Stimulated activated CD8-positive, alpha-beta memory T cell treated with anti-CD3 and anti-CD28 coated beads, Interleukin-7, amount 100 ng/mL, for 48 hours (primary cell): ENCODE measurements around the gene OR8U1.
"Not testable (repeated sequence)": the region's sequence is repeated elsewhere in the genome, so short reads cannot be mapped to it uniquely, and the experiment has no call there.

ENCODE experiments used
- DNase-seq, 2 donors: peaks; one replicate each; pipeline ENCODE4 v3.0.0-alpha.2; 2020; ENCODE audit warnings: low read depth in 1 of 2; ENCODE audit errors: extremely low read depth in 1 of 2

OR8U1 gene

DNA sequence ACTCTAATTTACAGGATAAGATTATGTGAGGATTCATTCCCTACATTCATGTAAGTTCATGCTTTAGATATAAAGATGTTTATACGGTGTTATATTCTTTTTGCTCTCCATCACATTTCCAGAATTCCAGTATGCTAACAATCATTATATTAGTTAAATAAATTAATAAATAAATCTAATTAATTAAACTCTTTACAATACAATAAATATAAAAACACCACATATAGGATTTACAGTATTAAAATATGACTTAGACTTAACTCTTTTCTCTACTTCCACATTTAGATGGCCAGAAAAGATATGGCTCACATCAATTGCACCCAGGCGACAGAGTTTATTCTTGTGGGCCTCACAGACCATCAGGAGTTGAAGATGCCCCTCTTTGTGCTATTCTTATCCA is at the start of gene OR8U1:
OR8U1 (plus strand) TSS at position 301 of the 400 bp plus-strand sequence; CDS start at position 301, 0 bp downstream.
- DNase-seq, result no peak

DNA sequence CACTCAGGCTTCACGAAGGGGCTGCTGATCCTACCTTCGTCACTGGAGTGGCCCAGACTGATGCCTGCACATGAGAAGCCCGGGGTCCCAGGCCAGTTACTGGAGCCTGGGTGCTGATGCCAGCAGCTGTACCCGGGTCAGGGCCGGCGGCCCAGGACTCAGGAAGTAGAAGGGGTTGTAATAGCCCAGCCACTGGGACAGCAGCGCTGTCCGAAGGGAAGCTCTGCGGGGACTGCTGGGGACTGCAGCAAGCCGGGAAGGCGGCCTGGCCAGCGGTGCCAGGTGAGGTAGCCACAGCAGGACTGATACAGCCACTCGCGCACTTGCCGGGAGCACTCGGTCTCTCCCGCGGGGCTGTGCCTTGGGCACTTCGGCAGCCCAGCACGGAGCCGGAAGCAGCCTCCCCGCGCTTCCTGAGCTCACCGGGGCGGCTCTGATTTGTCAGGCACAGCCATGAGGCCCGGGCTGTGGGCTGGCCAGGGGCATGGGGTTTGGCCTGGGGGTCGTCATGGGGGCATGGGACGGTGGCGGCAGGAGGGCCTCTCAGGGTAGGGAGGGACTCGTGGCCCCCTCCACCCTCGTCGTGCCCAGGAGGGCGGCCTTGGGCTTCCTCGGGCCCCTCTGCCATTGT is 43.4 kb upstream of the OR8U1 start:
- no peak for DNase-seq

DNA sequence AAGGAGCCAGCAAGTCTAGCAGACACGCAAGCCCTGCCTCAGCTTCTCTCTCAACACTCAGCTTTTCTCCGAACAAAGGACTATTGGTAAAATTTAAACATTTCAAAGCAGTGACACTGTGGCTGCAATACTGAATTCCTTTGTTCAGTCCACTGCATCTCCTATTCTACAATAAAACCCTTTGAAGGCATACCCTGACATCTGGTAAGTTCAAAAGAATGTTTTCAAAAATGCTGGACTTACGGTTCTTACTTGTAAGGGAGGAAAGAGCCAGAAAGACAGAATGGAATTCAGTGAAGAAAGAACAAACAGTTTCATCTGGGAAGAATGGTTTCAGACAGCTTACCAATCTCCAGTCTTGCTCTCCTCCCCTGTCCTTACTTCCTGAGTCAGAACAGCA is 42.3 kb upstream of the OR8U1 start:
- DNase-seq, result no peak

DNA sequence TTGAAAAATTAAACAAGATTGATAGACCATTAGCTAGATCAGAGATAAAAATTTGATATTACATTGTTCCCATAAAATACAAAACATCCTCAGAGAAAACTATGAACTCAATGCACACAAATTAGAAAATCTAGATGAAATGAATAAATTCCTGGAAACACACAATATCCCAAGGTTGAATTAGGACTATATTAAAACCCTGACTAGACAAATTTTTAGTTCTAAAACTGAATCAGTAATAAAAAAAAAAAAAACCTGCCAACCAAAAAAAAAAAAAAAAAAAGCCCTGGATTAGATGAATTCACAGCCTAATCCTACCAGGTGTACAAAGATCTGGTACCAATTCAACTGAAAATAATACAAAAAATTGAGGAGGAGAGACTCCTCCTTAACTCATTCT is 35.1 kb upstream of the OR8U1 start:
- no peak for DNase-seq

DNA sequence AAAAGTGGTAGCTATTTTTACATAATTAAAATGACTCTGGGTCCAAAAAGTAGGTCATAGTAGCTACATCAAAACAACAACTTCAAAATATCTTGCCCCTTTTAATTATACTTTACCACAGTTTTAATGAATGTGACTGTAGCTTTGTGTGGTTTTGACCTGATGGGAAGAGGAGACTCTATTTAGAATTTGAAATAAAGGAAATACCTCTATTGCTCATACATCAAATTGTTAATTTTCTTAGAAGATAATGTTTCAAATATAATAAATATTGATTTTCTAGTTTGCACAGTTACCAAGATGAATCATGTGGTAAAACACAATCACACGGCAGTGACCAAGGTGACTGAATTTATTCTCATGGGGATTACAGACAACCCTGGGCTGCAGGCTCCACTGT is 29.7 kb upstream of the OR8U1 start, which contains the start of gene OR8K1:
OR8K1 (plus strand) TSS at position 301 of the 400 bp plus-strand sequence; CDS start at position 301, 0 bp downstream.
- DNase-seq, result no peak

DNA sequence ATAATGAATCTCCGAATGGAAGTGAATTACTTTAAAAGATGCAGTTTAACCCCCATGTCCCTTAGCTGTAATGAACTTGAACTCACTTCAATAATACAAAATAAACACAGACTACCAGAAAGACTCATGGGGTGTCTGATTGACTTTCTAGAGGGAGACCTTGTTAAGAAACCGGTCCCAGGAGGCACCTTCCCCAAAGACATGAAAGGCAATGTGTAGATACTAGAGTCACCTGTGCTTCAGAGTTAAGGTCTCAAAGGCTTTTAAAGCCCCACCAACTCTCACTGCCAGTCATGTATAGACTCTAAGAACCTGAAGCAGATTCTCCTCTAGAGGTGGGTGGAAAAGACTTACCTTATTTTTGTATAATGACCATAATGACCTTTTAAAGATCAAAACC is 21.4 kb upstream of the OR8U1 start, which contains the start of gene OR8J1:
OR8J1 (plus strand) TSS at position 301 of the 400 bp plus-strand sequence. CDS start 5,956 bp downstream, outside the sequence.
- no peak for DNase-seq

GRCh38 chr11:56380120-56380519 is 4.7 kb downstream of the OR8U1 start:
- no peak for DNase-seq

DNA sequence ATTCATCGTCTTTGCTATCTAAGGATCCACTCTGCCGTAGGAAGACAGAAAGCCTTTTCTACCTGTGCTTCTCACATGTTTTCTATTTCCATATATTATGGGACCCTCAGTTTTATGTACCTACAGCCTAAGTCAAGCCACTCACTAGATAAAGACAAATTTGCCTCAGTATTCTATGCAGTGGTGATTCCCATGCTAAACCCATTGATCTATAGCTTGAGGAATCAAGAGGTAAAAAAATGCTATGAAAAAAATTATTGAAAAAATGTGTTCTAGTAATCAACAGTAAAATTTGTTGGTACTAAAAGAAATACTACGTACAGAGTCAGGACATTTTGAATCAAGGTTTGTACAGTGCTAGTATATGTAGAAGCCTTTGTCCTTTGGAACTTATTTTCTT is 19.0 kb downstream of the OR8U1 start:
- no peak for DNase-seq

- no peak for DNase-seq
Observed at GRCh38 chr11:56396047-56396446, 20.6 kb downstream of the OR8U1 start.

GRCh38 chr11:56401858-56402461 is 26.5 kb downstream of the OR8U1 start:
- DNase-seq, result not testable (repeated sequence)

DNA sequence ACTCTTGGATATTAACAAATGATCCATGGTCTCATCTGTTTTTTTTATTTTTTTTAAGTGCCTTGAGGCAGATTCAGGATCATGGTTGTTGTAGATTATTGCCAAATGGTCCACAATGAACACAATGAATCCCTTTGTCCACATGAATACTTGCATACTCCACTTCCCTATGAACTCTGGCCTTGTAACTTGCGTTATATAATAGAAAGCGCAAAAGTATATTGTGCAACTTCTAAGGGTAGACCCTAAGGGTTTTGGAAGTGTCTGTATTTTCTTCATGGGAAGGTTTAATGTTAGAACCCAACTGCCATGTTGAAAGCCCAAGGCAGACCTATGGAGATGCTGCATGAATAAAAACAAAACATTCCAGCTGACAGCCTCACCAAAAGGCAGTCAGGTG is 29.0 kb downstream of the OR8U1 start:
- no peak for DNase-seq

DNA sequence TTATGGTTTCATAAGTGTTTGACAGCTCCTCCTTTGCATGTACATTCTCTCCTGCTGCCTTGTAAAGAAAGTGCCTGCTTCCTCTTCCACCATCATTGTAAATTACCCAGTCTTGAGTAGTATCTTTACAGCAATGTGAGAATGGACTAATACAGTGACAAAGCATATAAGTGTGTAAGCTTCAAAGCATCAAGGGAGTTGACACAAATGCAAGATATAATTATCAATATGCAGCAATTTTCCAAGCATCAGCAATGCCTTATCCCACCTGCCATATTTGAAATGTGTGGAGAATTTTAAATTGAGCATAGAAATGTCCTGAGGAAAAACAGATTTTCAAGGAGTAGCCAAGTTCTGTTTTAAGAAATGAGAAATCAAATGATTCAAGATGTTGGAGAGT is 35.4 kb downstream of the OR8U1 start:
- DNase-seq, result no peak

GRCh38 chr11:56412396-56412795 is 37.0 kb downstream of the OR8U1 start, which contains the start of gene OR5AL1:
TSS of gene OR5AL1 (plus strand) at chr11:56412696.
- no peak for DNase-seq
